C1 segment of cervical spinal cord (tissue), 14 donors: ENCODE measurements around the gene POGK.
"Not testable (repeated sequence)": the region's sequence is repeated elsewhere in the genome, so short reads cannot be mapped to it uniquely, and the experiment has no call there.

ENCODE experiments used
- DNase-seq, 14 donors: peaks; one replicate each; lab custom pipeline; 2025; lab: John Stamatoyannopoulos, UW

Gene POGK

DNA sequence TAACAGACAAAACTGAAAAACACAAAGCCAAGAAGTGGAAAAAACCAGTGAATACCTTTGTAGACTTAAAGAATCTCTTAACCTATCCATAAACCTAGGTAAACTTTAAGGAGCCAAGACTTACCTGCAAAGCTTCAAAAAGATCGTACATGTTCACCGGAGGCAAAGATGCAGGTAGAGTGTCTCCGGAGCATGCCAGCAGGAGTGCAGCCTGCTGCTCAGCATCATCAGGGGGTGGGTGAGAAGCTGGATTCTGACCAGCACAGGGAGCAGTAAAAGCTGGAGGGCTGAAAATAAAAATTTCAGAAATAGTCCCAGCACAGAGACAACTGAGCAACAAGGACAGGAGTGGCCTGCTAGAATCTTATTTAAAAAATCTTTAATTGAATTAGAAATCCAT, 18.7 kb downstream of the POGK start:
- DNase-seq = no peak

DNA sequence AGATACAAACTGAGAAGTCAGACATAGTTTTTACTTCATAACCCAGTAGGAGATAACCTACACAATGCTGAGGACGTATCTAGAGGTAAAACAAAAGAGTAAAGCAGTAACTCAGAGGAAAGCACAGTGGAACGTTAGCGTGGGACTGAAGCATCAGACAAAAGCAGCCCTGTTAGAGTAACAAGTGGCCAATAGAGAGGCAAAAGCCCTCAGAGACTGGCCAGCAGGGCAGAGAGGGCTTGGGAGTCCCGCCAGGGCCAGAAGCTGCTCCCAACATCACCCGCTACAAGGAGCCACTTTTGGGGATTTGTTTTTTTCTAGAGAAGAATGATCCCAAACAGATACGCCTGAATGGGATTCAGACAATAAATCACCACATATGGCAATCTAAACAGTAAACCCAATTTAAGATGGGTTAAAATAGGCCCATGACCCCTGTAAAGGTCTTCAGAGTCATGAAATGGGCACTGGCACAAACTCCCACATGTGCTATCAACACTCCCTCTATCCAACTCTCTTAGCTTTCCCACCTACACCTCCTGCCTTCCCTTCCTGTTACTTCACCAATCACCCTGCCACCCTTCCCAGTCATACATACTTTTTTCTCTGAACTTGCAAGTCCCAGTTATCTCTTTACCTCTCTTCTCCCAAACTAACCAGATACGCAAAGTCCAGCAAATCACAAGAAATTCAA, 19.6 kb downstream of the POGK start:
- peak in 9 of 14 donors; percentile 29 to 68 (median 44) for DNase-seq

DNA sequence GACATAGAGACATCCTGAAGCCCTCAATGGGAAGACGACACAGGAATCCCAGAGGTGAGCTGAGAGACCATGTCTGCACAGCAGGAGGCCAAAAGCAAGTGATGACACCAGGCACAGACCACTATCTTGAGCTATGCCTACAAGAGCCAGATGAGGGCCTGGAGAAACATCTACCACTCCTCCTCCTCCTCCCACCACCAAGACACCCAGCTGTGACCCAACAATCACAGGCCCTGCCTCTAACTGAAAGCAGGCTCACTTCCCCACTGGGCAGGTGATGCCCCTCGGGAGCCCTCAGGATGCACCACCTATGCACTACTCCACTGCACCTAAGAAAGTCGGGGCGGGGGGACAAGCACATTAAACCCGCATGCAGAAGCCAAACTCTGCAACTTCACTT, 20.3 kb downstream of the POGK start:
- no peak for DNase-seq

DNA sequence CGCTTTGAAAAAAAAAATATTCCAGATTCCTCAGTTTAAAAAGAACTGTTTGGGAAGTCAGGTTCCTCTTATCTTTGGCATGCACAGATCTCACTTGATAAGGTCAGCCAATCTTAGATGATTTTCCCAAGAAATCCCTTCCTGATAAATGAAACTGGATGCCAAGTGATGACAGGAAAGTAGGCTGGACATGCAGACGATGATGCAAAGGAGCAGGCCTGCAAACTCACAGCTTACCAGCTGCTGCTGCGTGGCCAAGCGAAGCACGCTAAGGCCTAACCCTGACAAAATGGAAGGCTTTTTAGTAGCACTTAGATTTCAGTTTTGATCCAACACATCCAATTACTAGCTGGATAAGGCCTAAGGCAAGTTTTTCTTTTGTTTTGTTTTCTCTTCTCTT, 26.7 kb downstream of the POGK start:
- DNase-seq = no peak

DNA sequence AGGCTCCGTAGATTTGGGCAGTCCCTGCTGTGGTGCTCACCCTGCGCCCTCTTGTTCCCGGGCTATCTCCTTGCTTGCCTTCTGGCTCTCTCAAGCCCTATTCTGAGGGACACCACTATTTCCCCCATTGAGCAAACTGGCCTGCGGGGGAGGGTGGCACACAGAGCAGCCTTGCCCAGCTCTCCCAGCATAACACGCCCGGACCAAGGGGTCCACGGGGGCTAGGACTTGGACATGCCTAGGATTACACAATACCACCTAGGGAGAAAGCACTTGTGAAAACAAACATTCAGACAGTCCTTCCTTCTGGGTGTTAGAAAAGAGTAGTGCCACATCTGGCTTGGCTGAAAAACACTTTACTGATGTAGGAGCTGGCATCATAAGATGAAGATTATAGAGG, 29.4 kb downstream of the POGK start:
- DNase-seq = no peak

DNA sequence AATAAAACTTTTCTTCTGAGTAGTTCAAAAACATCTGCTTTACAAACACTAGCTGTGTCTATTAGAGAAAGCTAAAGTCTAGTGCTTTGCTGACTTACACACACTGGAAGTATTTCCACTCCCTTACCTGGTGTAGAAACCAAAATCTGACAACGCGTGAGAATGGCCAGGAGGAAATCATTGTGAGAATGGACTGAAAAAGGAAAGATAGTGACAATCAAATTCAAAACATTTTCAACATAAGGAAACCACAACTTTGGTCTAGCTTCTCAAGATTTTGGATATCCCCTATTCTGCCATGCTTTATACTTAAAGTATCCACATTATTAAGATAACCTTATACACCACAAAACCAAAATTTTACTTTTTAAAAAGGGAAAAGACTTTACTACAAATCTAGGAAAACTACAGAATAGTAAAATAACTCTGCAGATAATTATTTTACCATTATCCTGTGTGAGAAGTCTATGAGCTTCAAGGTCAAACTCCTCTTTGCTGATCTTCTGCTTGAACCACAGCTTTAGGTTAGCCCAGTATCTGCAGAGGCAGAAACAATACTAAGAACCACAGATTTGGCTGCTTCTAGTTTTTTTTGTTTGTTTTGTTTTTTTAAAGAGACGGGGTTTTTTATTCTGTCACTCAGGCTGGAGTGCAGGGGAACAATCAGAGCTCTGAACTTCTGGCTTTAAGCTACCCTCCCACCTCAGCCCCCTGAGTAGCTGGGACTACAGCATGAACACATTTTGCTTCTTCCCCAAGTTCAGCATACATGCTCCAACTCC, 30.2 kb downstream of the POGK start:
- DNase-seq = no peak

DNA sequence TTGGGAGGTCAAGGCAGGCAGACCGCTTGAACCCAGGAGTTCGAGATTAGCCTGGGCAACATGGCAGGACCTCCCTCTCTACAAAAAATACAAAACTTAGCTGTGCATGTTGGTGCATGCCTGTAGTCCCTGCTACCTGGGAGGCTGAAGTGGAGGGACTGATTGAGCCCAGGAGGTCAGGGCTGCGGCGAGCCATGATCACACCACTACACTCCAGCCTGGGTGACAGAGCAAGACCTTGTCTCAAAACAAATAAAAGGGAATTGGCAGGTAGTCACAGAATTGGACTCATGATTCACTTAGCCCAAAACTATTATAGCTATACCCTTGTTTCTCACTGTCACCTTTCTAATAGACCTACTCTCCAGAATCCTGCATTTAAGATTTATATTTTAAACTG, 31.3 kb downstream of the POGK start:
- DNase-seq = no peak

DNA sequence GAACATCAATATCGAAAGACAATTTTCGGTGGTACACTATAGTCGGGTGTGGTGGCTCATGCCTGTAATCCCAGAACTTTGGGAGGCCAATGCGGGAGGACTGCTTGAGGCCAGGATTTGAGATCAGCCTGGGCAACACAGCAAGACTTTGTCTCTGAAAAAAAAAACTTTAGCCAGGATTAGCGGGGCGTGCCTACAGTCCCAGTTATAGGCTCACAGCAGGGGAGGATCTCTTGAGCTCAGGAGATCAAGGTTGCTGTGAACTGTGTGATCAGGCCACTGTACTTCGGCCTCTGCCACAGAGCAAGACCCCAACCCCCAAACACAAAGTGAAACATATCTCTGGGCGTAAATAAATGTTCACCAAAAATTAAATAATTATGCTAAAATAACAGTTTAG, 35.2 kb downstream of the POGK start:
- DNase-seq = no peak

DNA sequence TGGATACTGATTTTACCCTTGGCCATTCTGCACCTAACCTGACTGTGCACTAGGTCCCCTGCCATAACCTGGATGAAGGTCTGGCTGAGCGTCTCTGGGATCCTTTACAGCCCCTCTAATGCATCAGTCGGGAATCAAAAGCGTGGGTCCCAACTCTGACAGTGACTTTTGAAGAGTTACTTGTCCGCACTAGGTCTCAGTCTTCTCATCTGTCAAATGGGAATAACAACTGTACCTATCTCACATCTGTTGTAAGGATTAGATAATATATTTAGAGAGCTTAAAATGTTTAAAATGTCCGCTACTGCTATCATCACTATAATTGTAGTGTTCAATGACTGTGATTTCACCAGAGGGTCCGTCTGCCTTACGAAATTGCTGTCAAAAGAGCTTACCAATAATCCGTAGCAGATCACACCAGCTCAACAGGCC, 36.0 kb downstream of the POGK start:
- DNase-seq = no peak

DNA sequence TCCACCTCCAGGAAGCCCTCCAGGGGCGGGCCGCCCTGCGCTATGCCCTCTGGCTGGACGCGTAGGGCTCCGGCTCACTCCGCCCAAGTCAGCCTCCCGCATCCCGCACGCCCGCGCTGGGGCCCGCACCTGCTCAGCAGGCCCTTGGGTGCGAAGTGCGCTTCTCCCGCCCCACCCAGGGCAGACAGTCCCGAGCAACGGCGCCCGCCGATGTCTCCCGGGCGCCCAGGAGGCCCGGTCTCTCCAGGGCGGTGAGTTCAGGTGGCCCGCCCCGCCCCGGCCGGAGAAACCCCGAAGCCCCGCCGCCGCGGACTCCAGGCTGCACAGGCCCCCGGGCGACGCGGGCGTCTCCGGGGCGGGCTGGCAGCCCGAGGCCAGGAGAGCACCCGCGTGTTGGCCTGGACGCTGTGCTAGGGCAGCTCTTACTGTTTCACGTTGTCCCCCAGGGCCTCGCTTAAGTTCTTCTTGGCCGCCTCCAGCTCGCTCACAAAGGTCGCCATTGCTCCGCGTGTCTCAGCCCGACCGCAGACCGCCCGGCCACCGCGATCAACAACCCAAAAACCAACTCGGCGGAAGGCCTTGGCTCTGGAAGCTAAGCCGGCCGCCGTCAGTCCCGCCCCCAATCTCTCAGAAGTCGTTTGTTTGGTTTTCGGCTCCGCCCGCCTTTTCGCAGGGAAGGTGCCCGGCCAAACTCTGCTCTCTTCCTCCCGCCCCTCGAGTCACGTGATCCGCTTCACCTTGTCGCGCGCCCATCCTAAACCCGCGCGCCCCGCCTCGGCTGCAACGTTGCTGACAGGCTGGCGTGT, 36.7 kb downstream of the POGK start, which contains the start of gene TADA1:
TSS of gene TADA1 (minus strand) at position 531 of the 806 bp plus-strand sequence. CDS start at position 500, 31 bp downstream.
- DNase-seq = peak; percentile 71 to 99 (median 94)

DNA sequence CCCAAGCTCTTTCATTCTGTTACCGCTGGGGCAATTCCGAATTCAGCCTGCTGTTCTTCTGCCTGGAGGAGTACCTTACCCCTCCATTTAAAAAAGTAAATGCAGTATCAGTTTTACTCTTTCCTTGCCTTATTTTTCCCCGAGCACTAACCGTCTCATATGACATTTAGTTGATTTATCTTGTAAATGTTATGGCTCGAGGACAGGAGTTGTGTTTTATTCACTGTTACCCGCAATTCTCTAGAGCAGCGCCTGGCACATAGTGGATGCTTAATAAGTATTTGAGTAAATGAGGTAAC, 37.2 kb downstream of the POGK start:
- DNase-seq = no peak

DNA sequence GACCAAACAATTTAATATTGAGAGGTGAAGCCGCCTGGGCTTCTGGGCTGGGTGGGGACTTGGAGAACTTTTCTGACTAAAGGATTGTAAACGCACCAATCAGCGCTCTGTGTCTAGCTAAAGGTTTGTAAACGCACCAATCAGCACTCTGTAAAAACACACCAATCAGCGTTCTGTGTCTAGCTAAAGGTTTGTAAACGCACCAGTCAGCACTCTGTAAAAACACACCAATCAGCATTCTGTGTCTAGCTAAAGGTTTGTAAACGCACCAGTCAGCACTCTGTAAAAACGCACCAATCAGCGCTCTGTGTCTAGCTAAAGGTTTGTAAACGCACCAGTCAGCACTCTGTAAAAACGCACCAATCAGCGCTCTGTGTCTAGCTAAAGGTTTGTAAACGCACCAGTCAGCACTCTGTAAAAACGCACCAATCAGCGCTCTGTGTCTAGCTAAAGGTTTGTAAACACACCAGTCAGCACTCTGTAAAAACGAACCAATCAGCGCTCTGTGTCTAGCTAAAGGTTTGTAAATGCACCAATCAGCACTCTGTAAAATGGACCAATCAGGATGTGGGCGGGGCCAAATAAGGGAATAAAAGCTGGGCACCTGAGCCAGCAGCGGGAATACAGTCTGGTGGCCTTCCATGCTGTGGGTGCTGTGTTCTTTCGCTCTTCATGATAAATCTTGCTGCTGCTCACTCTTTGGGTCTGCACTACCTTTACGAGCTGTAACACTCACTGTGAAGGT, 39.1 kb downstream of the POGK start:
- not testable (repeated sequence) for DNase-seq

DNA sequence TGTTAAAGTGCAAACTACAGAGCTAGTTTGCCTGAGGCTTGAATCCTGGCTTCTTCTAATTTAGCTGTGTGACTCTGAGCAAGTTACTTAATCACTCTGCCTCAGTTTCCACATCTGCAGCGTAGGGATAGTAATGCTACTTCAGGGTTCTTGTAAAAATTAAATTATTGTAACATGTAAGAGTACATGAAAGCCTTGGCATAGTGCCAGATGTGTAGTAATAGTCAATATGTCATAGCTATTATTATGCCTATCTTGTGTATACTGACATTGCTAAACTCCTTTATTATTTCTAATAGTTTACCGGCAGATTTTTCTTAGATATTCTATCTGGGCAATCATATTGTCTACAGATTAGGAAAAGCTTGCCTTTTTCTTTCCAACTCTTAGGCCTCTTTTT, 43.6 kb downstream of the POGK start:
- no peak for DNase-seq

DNA sequence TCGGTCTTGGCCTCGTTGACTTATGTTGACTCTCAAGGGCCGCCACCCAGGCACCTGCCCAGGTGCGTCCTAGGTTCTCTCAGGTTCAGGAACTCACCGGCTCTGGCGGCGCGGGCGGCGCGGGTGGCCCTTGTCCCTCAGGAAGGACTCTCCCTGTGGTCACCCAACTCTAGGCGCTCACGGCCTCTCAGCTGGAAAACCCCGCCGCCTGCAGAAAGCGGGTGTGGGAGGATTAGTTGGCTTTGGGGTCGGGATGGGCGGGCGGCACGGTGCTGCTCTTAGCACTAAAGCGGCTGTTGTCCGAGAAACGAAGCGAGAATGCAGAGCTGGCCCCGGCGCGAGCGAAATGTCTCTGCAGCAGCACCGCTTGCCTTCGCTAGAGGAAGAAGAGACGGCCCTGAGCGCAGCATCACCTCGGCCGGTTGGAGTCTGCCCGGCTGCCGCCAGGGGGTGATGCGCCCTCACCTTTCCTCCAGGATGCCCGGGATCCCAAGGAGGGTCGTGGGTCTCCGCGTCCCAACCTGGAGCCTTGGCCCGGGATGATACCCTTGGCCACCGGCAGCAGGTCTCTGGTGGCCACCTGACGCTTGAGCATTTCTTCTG, 44.9 kb downstream of the POGK start:
- DNase-seq = peak in 8 of 14 donors; percentile 6 to 67 (median 14)

DNA sequence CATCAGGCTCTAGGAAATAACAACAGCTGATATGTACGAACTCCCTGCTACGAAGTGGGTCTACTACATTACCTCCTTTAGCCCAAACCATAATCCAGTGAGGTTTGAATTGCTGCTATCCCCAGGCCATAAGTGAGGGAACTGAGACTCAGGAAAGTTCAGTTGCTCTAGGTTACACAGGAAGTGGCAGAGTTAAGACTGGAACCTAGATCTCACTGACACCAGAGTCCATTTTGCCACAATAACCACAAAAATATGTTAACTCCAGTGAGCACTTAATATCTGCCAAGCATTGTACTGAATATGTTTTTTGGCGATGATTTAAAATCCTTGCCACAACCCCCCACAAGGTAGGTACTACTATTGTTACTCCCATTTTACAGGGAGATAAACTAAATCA, 45.7 kb downstream of the POGK start:
- no peak for DNase-seq

DNA sequence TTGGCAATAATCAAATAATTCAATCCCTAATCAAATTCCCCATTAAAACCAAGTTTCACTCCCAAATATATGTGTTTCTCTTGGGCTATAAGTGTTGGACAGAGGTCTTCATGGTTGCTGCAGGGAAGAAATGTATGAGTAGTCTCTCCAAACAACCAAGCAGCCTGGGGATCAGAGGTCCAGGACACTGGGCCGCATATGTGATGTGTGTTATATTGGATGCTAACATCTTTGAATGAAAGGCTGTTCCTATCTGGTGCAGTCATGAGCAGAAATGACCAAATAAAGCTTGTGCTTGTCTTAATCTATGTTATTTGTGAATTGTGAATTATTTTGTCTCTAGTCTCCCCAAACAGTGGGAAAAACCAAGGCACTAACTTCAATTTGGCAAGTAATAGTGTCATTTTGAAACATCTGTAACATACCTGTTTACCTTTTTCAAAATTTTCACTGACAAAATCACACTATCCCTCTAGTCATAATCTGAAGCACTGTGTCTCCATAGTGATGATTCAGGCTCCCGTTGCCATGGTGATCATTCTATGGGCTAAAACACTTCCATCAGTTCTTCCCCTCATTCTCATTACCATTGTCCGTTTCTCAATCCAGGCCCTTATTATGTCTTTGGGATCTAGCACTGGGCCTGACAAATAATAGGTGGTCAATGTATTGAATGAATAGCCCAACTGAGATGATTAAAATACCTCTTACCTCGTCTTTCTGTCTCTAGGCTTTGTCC, 49.3 kb downstream of the POGK start:
- no peak for DNase-seq

DNA sequence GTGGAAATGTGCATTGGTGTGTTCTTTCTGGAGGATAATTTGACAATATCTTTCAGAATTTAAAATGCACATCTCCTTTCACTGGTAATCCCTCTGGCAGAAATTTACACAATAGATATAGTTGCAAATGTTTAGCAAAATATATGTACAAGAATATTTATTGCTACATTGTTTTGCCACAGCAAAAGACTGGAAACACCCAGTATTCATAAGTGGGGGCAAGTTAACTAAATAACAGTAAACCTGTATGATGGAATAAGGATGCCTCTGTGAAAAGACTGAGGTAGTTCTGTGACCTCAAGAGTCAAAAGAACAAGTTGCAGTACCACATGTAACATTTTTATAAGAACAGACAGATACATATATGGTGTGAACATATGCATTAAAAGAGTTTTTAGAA, 50.5 kb downstream of the POGK start:
- DNase-seq = no peak

DNA sequence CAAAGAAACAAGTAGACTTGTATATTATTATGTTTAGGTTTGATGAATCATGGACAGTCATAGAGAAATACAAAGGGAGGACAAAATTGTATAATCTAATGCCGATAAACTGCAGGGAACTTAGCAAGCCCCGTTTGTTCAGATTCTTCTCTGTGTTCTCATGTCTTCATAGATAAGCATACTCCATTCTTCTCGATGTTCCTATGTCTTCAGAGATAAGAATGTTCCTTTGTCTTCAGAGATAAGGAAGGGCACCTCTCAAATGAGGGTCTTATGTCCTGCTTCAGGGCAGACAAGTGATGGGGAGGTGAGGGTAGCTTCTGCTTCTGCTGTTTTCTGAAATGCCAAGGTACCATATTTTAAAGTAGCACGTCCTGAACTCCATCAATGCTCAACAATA, 56.5 kb downstream of the POGK start:
- no peak for DNase-seq

DNA sequence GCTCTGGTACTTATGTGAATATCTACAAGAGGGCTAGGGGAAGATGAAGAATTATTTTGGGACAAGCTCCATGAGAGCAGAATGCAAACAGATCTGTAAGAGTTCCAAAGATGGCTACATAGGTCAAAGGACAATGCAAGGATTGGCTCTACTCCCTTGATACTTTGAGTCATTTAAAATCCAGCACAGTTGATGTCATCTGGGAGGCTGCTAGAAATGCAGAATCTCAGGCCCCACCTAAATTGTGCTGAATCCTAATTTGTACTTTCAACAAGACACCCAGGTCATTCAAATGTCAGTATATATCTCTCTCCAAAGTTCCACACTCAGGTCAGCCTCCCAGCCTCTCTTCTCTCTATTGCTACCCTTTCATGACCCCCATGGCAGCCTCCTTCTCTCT, 60.5 kb downstream of the POGK start:
- DNase-seq = no peak

DNA sequence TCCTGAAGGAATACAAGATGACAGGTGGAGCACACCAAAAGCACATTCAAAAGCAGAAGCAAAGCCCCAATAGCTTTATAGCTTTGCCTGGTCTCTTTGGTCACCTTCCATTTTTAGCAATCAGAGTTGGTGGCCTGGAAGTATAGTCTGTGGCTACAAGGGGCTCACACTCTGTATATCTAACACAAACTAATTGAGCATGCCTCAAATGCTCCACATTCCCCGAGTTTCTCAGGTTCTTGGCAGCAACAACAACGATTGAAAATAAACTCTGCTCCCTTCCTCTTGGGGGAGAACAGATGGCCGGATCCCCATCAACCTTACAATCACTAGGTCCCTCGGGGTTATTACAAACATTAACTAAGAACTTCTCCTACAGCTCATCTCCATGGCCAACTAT, 61.7 kb downstream of the POGK start:
- DNase-seq = no peak

DNA sequence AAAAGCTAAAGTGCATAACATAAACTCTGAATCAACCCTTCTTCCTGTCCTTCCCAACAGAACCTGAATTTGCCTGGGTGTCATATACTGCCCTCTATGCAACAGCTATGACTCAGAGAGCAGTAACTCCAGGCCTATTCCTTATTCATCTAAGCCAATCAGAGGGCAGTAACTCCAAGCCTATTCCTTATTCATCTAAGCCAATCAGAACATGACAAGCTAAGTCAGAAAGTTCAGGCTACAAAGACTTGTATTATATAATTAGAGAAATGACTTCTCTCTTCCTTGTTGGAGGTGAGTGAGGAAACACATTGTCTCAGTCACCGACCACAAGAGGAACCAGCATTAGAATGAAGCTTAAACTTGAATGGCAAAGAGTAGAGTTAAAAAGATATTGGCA, 63.0 kb downstream of the POGK start:
- DNase-seq = no peak
